ENCODE results near the gene GLCE.

Gene GLCE

DNA sequence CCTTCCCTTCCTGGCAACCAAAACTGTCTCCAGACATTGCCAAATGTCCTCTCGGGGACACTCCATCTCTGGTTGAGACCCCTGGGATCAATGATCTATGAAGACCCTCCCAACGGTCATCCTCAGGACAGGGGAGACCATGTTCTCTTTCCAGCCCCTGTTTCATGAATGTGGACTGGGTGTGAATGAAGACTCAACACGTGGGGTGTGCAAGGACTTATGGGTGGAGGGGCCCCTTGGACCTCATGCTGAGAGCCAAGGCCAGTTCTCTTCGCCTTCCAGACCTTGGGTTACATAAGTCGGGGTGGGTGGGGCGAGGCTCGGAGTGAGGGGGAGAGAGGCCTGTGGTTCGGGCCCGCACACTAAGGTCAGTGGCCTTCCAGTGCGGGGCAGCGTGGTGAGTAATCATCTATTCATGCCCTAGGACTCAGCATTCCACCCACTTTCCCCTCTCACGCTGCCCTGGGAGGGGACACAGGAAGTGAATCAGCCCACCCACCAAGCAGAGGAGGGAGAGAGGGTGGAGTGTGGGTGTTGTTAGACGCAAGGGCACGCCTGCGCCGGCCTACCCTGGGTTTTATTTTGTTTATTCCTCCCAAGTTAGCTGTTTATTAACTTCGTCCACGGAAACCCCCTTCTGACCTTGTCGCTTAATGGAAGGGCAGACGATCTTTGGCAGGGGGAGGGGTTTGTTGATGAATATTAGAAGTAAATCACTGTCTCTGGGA lies 144.9 kb downstream of the GLCE start:
- Mint-ChIP-seq H3K27me3 (ENCODE audit: low read depth) (peaks cover 55% of the 10 kb centered on the region), H3K27ac (peak overlapping the region; percentile 35 to 91 (median 46)), H3K9me3 (peaks cover 3% of the 10 kb centered on the region), H3K4me3 (no peak overlapping the region), H3K36me3 (ENCODE audit: low read depth) (peaks cover 7% of the 10 kb centered on the region), H3K4me1 (peaks cover 11% of the 10 kb centered on the region)
- TF ChIP-seq CTCF (IDR thresholded peaks at IDR 0.05; ENCODE audit: unreplicated experiment in 3 of 3), result no peak

GRCh38 chr15:69305933-69306568 lies 145.6 kb downstream of the GLCE start:
- Mint-ChIP-seq H3K36me3 (ENCODE audit: low read depth) (peaks cover 7% of the 10 kb centered on the region), H3K4me3 (no peak overlapping the region), H3K27ac (peak overlapping the region; percentile 35 to 91 (median 46)), H3K9me3 (peaks cover 3% of the 10 kb centered on the region), H3K27me3 (ENCODE audit: low read depth) (peaks cover 50% of the 10 kb centered on the region), H3K4me1 (peaks cover 11% of the 10 kb centered on the region)
- TF ChIP-seq CTCF (IDR thresholded peaks at IDR 0.05; ENCODE audit: unreplicated experiment in 3 of 3), result no peak

- H3K4me1 Mint-ChIP-seq, result peaks cover 11% of the 10 kb centered on the region
- peaks cover 3% of the 10 kb centered on the region for H3K9me3 Mint-ChIP-seq
- H3K27ac Mint-ChIP-seq, result no peak overlapping the region
- TF ChIP-seq CTCF (IDR thresholded peaks at IDR 0.05; ENCODE audit: unreplicated experiment in 3 of 3), result no peak
- peaks cover 36% of the 10 kb centered on the region for H3K27me3 Mint-ChIP-seq (ENCODE audit: low read depth)
- no peak overlapping the region for H3K4me3 Mint-ChIP-seq
- H3K36me3 Mint-ChIP-seq (ENCODE audit: low read depth), result peaks cover 7% of the 10 kb centered on the region
Measured at GRCh38 chr15:69307939-69308338, 147.5 kb downstream of the GLCE start.

- H3K9me3 Mint-ChIP-seq, result peaks cover 3% of the 10 kb centered on the region
- H3K36me3 Mint-ChIP-seq (ENCODE audit: low read depth), result peaks cover 7% of the 10 kb centered on the region
- no peak for TF ChIP-seq CTCF (IDR thresholded peaks at IDR 0.05; ENCODE audit: unreplicated experiment in 3 of 3)
- peaks cover 28% of the 10 kb centered on the region for H3K27me3 Mint-ChIP-seq (ENCODE audit: low read depth)
- H3K27ac Mint-ChIP-seq, result peak overlapping the region in 2 of 3 experiments; percentile 1 to 38
- H3K4me3 Mint-ChIP-seq, result no peak overlapping the region
- H3K4me1 Mint-ChIP-seq, result peaks cover 11% of the 10 kb centered on the region
Measured at GRCh38 chr15:69308949-69309348, 148.5 kb downstream of the GLCE start.

GRCh38 chr15:69311319-69311721 lies 150.9 kb downstream of the GLCE start:
- H3K27me3 Mint-ChIP-seq (ENCODE audit: low read depth), result peaks cover 29% of the 10 kb centered on the region
- peak overlapping the region in 1 of 3 experiments; percentile 93 for H3K27ac Mint-ChIP-seq
- peaks cover 3% of the 10 kb centered on the region for H3K36me3 Mint-ChIP-seq (ENCODE audit: low read depth)
- no peak for TF ChIP-seq CTCF (IDR thresholded peaks at IDR 0.05; ENCODE audit: unreplicated experiment in 3 of 3)
- no peaks in the 10 kb centered on the region for H3K4me1 Mint-ChIP-seq
- H3K9me3 Mint-ChIP-seq, result peaks cover 3% of the 10 kb centered on the region
- H3K4me3 Mint-ChIP-seq, result no peak overlapping the region
